ENCODE measurements around the gene COQ9.
"Not testable (repeated sequence)": the region's sequence is repeated elsewhere in the genome, so short reads cannot be mapped to it uniquely, and the experiment has no call there.

COQ9 gene

DNA sequence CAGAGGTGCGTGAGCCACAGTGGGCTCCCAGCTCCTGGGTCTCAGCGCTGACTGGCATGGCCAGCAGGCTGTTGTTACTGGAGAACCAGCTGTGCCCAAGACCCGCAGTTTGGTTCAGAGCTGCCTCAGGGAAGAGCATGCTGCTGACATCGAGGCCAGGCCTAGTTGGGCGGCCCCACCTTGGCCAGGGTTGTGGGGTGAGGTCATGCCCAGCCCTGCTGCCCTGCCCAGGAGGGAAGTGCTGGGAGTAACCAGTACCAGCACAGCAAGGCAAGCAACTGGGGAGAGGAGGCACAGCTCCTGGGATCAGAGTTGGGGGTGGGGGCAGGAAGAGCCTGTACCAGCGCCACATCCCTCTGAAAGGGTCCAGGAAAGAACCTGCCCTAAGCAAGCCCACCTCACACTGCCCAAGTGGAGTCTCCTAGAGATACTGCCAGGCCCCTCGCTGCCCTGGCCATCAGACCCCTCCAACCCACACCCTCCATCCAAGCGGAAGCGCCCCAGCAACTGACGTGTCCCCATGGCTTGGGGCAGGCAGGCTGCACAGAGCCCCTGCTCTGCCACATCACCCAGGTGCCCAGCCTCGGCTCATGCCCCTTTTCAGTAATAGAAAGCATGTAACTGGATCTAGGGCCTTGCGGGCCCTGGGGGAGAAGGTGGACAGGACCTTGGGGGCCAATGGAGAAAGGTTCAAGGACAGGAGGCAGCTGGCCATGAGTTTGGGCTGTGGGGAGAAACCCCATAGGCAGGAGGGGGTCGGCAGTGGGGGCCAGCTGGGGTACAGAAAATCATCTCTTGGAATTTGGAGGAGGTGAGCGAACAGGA, 38.0 kb downstream of the COQ9 start:
- DNase-seq (ENCODE audit: low read depth in 2 of 2) = no peak

DNA sequence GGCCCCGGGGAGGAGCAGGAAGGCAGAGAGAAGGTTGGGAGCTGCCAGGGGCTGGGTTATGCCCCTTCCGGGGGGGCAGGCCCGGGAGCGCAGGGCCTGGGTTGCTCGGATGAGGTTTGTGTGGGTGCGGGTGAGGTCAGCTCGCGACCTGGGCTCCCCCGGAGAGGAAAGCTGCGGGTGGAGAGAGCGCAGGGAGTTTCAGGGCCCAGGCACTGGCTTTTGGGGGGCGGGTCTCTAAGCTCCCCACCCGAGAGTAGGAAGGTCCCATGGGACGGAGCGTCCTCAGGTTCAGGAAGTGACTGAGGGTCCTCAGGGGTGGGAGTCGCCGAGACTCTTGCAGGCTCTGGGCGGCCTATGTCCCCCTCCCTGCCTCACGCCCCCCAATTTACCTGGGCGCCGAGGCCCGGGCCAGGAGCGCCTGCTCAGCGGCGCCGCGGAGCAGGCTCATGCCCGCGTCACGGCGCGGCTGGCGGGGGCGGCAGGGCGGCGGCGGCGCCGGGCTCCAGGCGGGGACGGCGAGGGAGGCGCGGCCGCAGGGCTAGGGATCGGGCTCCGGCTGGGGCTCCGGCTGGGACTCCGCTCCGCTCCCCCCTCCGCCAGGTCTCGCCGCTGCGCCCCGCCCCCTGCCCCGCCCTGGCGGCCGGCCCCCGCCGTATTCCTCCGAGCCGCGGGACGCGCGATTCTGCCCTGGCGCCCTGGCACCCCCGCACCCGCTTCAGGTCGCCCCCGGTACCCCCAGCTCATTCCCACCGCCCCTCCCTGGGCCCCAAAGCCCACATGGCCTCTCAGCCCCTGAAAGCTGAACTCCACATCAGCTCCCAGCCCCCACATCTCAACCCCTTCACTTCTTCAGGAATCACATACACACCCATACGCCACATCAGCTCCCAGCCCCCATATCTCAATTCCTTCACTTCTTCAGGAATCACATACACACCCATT, 38.9 kb downstream of the COQ9 start, which contains the start of gene DOK4:
Gene DOK4, minus strand, starts transcription at position 578 of the 942 bp plus-strand sequence. CDS start 6,986 bp downstream, outside the sequence.
- peak; percentile 23 for DNase-seq (ENCODE audit: low read depth in 2 of 2)

DNA sequence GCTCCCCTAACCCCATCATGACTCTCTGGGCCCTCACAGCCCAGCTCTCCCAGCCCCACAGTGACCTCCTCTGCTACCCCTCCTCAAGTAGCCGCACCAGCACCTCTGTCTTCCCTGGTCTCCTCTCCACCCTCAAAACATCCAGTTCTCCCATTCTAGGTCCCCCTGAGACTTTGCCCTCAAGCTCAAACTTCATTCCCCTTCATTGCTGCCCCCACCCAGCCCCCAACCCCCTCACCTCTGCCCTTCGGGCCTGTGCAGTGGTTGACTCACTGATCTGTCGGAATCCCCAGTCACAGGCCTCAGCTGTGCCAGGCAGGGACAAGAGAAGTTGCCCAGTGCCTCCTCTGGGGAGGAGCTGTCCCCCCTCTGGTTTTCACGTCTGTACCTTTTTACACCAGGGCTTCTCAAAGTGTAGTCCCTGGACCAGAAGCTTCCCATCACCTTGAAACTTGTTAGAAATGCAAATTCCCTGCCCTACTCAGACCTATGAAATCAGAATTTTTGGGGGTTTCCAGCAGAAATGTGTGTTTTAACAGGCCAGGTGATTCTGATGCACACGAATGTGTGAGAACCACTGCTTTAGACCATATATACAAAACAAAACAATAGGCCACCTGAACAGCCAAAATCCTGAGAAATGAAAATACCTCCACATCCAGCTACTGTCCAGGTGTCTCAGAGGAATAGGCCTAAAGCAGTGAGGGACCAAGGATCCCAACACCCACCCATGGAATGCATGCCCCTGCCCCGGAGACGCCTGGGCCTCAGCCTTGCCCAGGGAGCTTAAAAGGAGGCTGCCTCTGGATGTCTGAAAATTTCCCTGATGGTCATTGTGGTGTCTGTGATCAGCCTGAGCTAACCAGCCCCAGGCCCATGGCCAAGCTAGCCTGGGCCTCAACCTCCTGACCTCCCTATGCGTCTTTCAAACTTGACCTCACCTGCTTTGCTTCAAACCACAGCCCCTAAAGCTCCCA, 39.9 kb downstream of the COQ9 start:
- DNase-seq (ENCODE audit: low read depth in 2 of 2) = no peak

GRCh38 chr16:57489229-57489628, 42.0 kb downstream of the COQ9 start:
- no peak for DNase-seq (ENCODE audit: low read depth in 2 of 2)

DNA sequence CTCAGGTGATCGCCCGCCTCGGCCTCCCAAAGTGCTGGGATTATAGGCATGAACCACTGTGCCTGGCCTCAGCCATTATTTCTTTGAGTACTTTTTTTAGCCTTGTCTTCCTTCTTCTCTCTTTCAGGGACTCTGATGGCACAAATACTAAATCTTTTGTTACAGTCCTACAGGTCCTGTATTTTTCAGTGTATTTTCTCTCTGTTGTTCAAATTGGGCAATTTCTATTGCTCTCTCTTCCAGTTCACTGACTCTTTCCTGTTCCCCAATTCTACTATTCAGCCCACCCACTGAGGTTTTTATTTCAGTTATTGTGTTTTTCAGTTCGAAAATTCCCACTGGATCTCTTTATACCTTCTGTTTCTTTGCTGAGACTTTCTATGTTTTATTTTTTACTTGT, 46.5 kb downstream of the COQ9 start:
- DNase-seq (ENCODE audit: low read depth in 2 of 2) = no peak

DNA sequence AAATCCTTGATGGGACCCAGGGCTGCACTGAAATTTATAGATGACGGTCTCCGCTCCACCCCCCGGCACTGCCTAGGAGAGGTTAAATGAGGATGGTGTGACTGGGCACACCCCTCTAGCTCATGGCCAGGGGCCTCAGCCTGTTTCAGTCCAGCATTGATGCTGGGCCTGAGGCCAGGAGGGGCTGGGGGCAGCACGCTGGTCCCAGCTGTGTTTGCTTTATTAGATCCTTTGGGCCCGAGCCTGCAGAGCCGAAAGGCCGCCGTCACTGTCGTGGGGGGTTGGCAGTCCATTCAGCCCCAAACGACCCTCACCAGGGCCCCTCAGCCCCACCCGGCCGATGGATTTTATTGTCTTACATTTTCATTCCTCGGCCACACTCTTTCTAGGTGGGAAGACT, 49.8 kb downstream of the COQ9 start:
- no peak for DNase-seq (ENCODE audit: low read depth in 2 of 2)

GRCh38 chr16:57498031-57498430, 50.8 kb downstream of the COQ9 start:
- DNase-seq (ENCODE audit: low read depth in 2 of 2) = no peak

DNA sequence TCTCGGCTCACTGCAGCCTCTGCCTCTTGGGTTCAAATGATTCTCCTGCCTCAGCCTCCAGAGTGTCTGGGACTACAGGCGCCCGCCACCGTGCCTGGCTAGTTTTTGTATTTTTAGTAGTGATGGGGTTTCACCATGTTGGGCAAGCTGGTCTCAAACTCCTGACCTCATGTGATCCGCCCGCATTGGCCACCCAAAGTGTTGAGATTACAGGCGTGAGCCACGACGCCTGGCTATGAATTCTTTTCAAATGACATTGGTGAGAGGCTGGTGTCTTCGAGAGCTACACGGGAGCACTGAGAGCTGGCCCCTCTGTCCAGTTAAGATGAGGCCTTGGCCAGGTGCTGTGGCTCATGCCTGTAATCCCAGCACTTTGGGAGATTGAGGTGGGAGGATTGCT, 52.7 kb downstream of the COQ9 start:
- DNase-seq (ENCODE audit: low read depth in 2 of 2) = not testable (repeated sequence)

GRCh38 chr16:57500578-57501111, 53.4 kb downstream of the COQ9 start:
- DNase-seq (ENCODE audit: low read depth in 2 of 2) = no peak

DNA sequence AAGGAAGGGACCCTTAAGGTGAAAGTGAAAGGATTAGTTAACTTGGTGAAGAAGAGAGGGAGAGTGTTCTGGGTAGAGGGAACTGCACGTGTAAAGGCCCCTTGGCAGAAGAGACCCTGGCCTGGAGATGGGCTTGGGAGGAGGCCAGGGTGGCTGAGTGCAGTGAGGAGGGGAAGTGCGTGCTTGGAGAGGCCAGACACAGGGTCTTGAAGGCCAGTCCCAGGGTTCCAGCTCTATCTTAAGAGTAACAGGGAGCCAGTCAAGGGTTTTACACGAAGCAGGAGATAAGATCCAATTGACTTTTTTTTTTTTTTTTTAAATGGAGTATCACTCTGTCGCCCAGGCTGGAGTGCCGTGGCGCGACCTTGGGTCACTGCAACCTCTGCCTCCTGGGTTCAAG, 54.2 kb downstream of the COQ9 start:
- no peak for DNase-seq (ENCODE audit: low read depth in 2 of 2)

DNA sequence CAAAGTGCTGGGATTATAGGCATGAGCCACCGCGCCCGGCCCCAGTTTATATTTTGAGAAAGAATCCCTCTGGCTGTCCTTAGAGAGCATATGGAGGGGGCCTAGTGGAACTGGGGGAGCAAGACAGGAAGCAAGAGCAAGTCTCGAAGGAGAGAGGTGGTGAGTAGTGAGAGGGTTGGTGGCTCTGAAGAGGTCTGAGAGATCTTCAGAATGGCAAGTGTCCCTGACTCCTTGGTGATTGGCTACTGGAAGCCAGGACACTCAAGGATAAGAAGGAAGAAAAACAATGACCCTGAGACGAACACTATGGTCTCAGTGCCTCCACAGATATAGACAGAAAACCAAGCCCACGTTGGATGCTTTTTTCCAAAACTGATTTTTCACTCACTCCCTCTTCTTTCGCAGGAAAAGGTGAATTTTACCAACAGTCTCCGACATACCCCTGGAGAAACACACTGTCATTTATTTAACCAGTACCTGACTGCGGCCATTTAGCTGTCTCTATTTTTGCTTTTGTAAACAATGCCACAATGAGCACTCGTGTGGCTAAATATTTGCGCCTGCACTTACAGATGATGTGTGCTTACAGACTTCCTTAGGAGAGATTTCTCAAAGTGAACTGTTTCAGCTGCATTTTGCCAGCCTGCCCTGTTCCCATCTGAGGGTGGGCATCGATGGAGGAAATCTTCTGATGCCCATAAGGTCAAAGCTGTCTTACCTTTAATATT, 54.9 kb downstream of the COQ9 start:
- DNase-seq (ENCODE audit: low read depth in 2 of 2) = no peak

- no peak for DNase-seq (ENCODE audit: low read depth in 2 of 2)
These were observed 56.1 kb downstream of the COQ9 start for GRCh38 chr16:57503366-57503765.

DNA sequence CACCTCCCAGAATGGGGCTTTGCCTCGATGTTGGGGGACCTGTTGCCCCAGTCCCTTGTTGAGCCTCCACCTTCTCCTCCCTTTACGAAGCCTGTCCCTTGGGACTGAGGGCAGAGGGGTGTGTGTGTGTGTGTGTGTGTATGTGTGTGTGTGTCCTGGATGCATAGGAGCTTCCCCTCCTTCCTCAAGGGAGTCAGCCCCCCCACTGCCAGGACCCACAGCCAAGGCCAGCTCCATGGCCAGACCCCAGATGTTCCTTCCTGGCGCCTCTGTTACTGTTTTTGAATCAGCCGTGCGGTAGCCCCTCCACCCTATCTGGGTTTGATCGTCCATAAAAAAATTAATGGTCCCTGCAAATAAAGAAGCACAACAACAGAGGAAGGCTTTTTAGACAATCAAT, 56.7 kb downstream of the COQ9 start:
- DNase-seq (ENCODE audit: low read depth in 2 of 2) = no peak

- DNase-seq (ENCODE audit: low read depth in 2 of 2) = no peak
These were observed 57.2 kb downstream of the COQ9 start for GRCh38 chr16:57504491-57504890.

DNA sequence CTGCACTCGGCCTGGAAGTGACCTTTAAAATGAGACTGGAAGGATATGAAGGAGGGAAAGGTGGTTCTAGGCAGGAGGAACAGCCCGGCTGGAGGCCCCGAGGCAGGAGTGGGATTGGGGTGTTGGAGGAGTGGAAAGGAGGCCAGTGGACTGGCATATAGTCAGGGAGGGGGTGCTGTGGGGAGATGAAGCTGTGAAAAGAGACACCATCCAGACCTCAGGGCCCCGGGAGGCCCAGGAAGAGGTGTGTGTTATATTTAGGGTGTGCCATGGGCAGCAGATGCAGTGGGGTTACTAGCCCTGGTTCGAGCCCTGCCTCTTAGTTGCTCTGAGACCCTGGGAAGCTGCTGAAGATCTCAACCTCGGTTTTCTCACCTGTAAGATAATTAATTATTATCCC, 57.9 kb downstream of the COQ9 start:
- no peak for DNase-seq (ENCODE audit: low read depth in 2 of 2)

- DNase-seq (ENCODE audit: low read depth in 2 of 2) = no peak
These were observed 60.1 kb downstream of the COQ9 start for GRCh38 chr16:57507136-57508034.

DNA sequence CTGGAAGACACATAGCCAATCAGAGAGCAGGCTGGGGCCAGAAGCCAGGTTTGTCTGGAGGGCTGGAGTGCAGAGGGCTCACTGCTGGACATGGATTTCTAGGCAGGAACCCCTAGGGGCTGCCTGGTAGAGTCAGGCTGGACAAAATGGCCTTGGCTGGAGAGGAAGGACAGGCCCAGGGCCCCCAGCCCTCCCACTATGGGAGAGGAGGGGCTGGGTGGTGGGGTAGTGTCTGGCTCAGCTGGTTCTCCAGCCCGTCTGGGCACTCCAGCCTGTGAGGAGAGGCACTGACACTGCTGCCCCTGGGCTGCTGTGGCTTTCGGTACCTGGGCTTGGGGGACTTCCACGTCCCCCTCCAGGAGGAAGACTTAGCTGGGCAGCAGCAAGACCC, 60.8 kb downstream of the COQ9 start:
- DNase-seq (ENCODE audit: low read depth in 2 of 2) = no peak

- no peak for DNase-seq (ENCODE audit: low read depth in 2 of 2)
These were observed 62.1 kb downstream of the COQ9 start for GRCh38 chr16:57509231-57509923.

Data from fibroblast of skin of left quadriceps (primary cell).